HG03571 (cell line): Measurements from ENCODE around the gene C12orf75.
"Not testable (repeated sequence)": the region's sequence is repeated elsewhere in the genome, so short reads cannot be mapped to it uniquely, and the experiment has no call there.

Experiments
- ATAC-seq: cut with Tn5 transposase; IDR thresholded peaks from one replicate; pipeline ENCODE4 v1.9.1; 2021; ENCODE audit not compliant: unreplicated experiment

Gene C12orf75

GRCh38 chr12:105334582-105334981, 4.1 kb downstream of the C12orf75 start:
- no peak for ATAC-seq

GRCh38 chr12:105335856-105336255, 5.4 kb downstream of the C12orf75 start:
- no peak for ATAC-seq

GRCh38 chr12:105336411-105336810, 5.9 kb downstream of the C12orf75 start:
- no peak for ATAC-seq

GRCh38 chr12:105337391-105337790, 6.9 kb downstream of the C12orf75 start:
- ATAC-seq = no peak

GRCh38 chr12:105338966-105339365, 8.5 kb downstream of the C12orf75 start:
- no peak for ATAC-seq

- ATAC-seq = no peak
These were observed 10.5 kb downstream of the C12orf75 start for GRCh38 chr12:105341010-105341409.

GRCh38 chr12:105341620-105342019, 11.1 kb downstream of the C12orf75 start:
- ATAC-seq = not testable (repeated sequence)

GRCh38 chr12:105342464-105342863, 12.0 kb downstream of the C12orf75 start:
- ATAC-seq = no peak

GRCh38 chr12:105343836-105344235, 13.3 kb downstream of the C12orf75 start:
- ATAC-seq = no peak

GRCh38 chr12:105347499-105347898, 17.0 kb downstream of the C12orf75 start:
- ATAC-seq = no peak

GRCh38 chr12:105348142-105348541, 17.7 kb downstream of the C12orf75 start:
- no peak for ATAC-seq

- no peak for ATAC-seq
These were observed 18.1 kb downstream of the C12orf75 start for GRCh38 chr12:105348561-105348960.

GRCh38 chr12:105349138-105349537, 18.6 kb downstream of the C12orf75 start:
- no peak for ATAC-seq

GRCh38 chr12:105351523-105351922, 21.0 kb downstream of the C12orf75 start:
- ATAC-seq = peak; percentile 53

GRCh38 chr12:105352052-105352451, 21.6 kb downstream of the C12orf75 start:
- peak; percentile 94 for ATAC-seq

- no peak for ATAC-seq
These were observed 22.6 kb downstream of the C12orf75 start for GRCh38 chr12:105352940-105353635.

GRCh38 chr12:105355752-105356151, 25.3 kb downstream of the C12orf75 start:
- no peak for ATAC-seq

- ATAC-seq = peak; percentile 83
These were observed 26.7 kb downstream of the C12orf75 start for GRCh38 chr12:105357162-105357691.

- peak; percentile 45 for ATAC-seq
These were observed 28.3 kb downstream of the C12orf75 start for GRCh38 chr12:105358789-105359188.

GRCh38 chr12:105359856-105360255, 29.4 kb downstream of the C12orf75 start:
- no peak for ATAC-seq

GRCh38 chr12:105363890-105364289, 33.4 kb downstream of the C12orf75 start:
- no peak for ATAC-seq

GRCh38 chr12:105365231-105365630, 34.7 kb downstream of the C12orf75 start:
- no peak for ATAC-seq
